T47D (cell line): ENCODE measurements around the gene CCDC92B.
A peak's percentile ranks its signal among the peaks of the same experiment; 100 is the strongest.
"Not testable (repeated sequence)": the region's sequence is repeated elsewhere in the genome, so short reads cannot be mapped to it uniquely, and the experiment has no call there.

ENCODE experiments used
- DNase-seq, 2 experiments: peaks; one replicate each; pipeline versions ENCODE4 v3.0.0 to v3.0.0-alpha.2; 2011 to 2012; ENCODE audit warnings: low read depth in 1 of 2, low spot score in 1 of 2
- JUND ChIP-seq: IDR thresholded peaks from 2 replicates; pipeline ENCODE4 v1.6.1; 2012; ENCODE audit warnings: low read depth
- in situ Hi-C: cut with HindIII; loops from 2 replicates; pipeline ENCODE4 v1.10.0; 2016; ENCODE audit warnings: low sequenced_read_pairs, low pct_unique_long_range_greater_than_20kb

Gene CCDC92B

GRCh38 chr17:2749058-2749783 lies at the start of gene CCDC92B:
CCDC92B (minus strand) TSS chr17:2749652; CDS start chr17:2735145, 14,507 bp downstream.
- in situ Hi-C loops, result no loop called here
- TF ChIP-seq JUND, result no peak
- DNase-seq, result no peak

GRCh38 chr17:2798678-2799077 lies 49.2 kb upstream of the CCDC92B start:
- no peak for TF ChIP-seq JUND
- DNase-seq, result no peak
- in situ Hi-C loops, result no loop called here

GRCh38 chr17:2798188-2798587 lies 48.7 kb upstream of the CCDC92B start:
- in situ Hi-C loops, result no loop called here
- no peak for DNase-seq
- no peak for TF ChIP-seq JUND

- TF ChIP-seq JUND, result no peak
- in situ Hi-C loops, result no loop called here
- DNase-seq, result peak in 1 of 2 experiments; percentile 23
These were observed 48.2 kb upstream of the CCDC92B start for GRCh38 chr17:2797637-2798036.

GRCh38 chr17:2797226-2797625 lies 47.8 kb upstream of the CCDC92B start:
- no peak for TF ChIP-seq JUND
- in situ Hi-C loops, result no loop called here
- no peak for DNase-seq

- in situ Hi-C loops, result no loop called here
- DNase-seq, result no peak
- no peak for TF ChIP-seq JUND
These were observed 47.0 kb upstream of the CCDC92B start, which contains the start of gene RAP1GAP2 for GRCh38 chr17:2796164-2797125. RAP1GAP2 (plus strand) TSS chr17:2796438; CDS start chr17:2796528, 90 bp downstream.

GRCh38 chr17:2795441-2796163 lies 46.1 kb upstream of the CCDC92B start:
- in situ Hi-C loops, result no loop called here
- DNase-seq, result no peak
- no peak for TF ChIP-seq JUND

GRCh38 chr17:2794111-2794803 lies 44.8 kb upstream of the CCDC92B start:
- no peak for DNase-seq
- in situ Hi-C loops, result no loop called here
- TF ChIP-seq JUND, result no peak

- DNase-seq, result no peak
- in situ Hi-C loops, result no loop called here
- no peak for TF ChIP-seq JUND
These were observed 43.1 kb upstream of the CCDC92B start for GRCh38 chr17:2792366-2793169.

GRCh38 chr17:2789700-2790099 lies 40.2 kb upstream of the CCDC92B start:
- no peak for DNase-seq
- in situ Hi-C loops, result no loop called here

GRCh38 chr17:2786176-2786881 lies 36.9 kb upstream of the CCDC92B start:
- DNase-seq, result peak; percentile 51 to 86
- TF ChIP-seq JUND, result no peak
- in situ Hi-C loops, result no loop called here

More at GRCh38 chr17:2789700-2790099, 40.2 kb upstream of the CCDC92B start:
- no peak for TF ChIP-seq JUND

- in situ Hi-C loops, DNase-seq: not testable (repeated sequence)
These were observed 35.9 kb upstream of the CCDC92B start for GRCh38 chr17:2785376-2785775.
